NOMO-1 treated with DMSO at 0.1 percent for 48 hours (cell line): ENCODE data around the gene INHBB.

Source experiments
- DNase-seq: peaks from one replicate; lab custom pipeline; 2025; ENCODE audit not compliant: unreplicated experiment; lab: John Stamatoyannopoulos, UW

Gene INHBB

DNA sequence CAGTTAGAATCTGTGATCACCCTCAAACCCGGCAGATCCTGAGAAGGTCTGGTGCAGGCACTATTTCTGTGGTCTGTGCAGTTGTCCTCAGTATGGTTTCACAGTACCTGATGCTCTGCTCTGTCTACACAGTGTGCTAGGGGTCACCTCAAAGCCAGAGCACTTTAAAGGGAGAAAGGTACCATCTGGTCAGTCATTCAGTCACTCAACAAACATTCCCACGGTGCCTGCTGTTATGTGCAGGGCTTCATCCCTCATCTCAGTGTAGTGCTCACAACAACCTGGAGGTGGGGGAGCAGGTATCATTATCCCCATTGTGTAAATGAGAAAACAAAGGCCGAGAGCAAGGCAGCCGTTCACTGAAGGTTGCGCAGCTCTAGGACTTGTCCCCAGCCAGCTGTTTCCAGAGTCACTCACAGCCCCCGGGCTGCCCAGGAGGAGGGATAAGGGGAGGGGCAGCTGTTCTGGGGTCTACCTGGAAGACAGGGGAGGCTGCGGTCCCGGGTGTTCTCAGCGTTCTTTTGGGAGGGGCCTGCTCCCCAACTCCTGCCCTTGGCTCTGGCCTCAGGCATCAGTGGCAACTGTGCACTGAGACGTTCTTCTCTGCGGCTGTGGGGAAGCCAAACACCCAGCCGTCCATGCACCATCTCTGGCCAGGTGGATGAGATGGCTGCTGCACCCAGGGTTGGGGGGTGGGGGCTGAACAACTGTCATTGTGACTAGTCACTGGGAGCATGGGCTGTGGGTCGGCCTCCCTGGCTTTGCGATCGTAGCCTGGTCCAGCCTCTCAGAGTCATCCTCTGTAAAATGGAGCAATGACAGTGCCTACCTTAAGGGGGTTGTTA lies 9.2 kb downstream of the INHBB start:
- no peak for DNase-seq

- DNase-seq, result no peak
Measured at GRCh38 chr2:120355780-120356266, 9.9 kb downstream of the INHBB start.

- DNase-seq, result no peak
Measured at GRCh38 chr2:120357768-120358167, 11.8 kb downstream of the INHBB start.

- DNase-seq, result no peak
Measured at GRCh38 chr2:120358734-120359465, 13.0 kb downstream of the INHBB start.

- no peak for DNase-seq
Measured at GRCh38 chr2:120360307-120360855, 14.4 kb downstream of the INHBB start.

DNA sequence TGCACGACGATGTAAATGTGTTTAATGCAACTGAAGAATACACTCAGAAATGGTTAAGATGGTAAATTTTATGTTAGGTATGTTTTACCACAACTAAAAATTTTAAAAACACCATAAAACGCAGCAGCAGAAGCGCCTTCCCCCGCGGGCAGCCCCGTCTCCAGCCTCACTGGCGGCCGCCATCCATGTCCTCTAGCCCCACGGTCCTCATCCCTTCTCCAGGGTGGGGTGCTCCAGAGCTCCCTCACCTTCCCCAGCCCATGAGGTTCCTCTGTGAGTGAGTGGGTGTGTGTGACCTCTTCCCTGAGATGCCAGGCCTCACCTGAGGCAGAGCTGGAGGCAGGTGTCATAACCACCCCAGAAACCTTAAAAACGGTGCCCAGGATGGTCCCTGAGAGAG lies 17.0 kb downstream of the INHBB start:
- no peak for DNase-seq

DNA sequence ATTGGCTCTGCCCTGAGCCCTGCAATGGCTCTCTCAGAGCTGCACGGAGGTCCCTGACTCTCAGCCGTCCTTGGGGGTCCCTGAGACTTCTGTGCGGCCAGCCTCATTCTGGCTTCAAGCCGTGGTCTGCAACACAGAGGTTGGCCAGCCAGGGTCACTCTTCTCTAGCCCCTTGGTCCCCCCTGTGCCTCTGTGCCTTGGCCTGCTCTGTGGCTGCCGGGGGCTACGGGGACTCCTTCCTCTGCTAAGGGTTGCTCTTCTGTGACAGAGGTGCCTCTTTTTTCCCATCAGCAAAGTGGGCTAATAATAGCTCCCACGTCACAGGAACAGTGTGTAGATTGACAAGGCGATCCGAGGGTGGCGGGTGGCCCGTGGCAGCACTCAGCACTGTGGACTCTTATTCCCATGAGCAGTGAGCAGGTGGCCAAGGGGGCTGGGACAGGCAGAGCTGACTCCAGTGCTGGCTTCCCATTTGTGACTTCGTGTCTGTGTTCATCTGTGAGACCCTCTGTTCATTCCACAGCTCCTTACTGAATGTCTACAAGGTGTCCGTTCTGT lies 19.4 kb downstream of the INHBB start:
- DNase-seq, result no peak

GRCh38 chr2:120366698-120367097 lies 20.8 kb downstream of the INHBB start:
- no peak for DNase-seq

GRCh38 chr2:120367221-120367620 lies 21.3 kb downstream of the INHBB start:
- no peak for DNase-seq

DNA sequence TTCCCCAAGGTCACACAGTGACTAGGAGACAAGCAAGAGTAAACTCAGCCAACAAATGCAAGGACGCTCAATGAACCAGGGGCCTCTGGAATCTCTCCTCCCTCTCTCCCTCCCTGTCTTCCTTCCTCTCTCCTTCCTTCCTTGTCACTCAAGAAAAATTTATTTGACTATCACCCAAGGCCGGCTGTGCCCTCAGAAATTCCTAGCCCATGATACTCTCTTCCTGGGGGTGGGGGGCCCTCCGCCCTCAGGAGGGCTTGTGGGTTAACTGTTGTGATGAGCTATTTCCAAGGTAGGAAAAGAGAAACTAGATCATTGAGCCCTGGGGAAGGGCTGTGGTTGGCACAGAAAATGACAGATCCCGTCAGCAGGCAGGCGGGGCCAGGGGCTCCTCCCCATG lies 21.7 kb downstream of the INHBB start:
- no peak for DNase-seq

- no peak for DNase-seq
Measured at GRCh38 chr2:120368086-120368485, 22.1 kb downstream of the INHBB start.

DNA sequence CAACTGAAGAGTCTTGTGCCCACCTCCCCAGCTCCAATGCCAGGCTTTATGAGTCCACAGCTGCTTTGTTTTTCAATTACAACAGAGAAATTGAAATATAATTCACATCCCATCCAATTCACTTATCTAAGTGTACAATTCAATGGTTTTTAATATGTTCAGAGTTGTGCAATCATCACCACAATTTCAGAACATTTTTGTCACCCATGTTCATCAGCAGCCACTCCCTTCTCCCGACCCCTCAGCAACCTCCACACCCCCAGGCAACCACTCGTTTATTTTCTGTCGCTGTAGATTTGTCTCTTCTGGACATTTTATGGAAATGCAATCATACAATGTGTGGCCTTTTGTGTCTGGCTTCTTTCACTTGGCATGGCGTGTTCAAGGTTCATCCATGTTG lies 23.3 kb downstream of the INHBB start:
- DNase-seq, result no peak

GRCh38 chr2:120371969-120372625 lies 26.2 kb downstream of the INHBB start:
- no peak for DNase-seq

- DNase-seq, result no peak
Measured at GRCh38 chr2:120372816-120373215, 26.9 kb downstream of the INHBB start.

GRCh38 chr2:120373424-120373823 lies 27.5 kb downstream of the INHBB start:
- no peak for DNase-seq

- DNase-seq, result no peak
Measured at GRCh38 chr2:120374821-120375220, 28.9 kb downstream of the INHBB start.

GRCh38 chr2:120375251-120376020 lies 29.5 kb downstream of the INHBB start:
- no peak for DNase-seq

DNA sequence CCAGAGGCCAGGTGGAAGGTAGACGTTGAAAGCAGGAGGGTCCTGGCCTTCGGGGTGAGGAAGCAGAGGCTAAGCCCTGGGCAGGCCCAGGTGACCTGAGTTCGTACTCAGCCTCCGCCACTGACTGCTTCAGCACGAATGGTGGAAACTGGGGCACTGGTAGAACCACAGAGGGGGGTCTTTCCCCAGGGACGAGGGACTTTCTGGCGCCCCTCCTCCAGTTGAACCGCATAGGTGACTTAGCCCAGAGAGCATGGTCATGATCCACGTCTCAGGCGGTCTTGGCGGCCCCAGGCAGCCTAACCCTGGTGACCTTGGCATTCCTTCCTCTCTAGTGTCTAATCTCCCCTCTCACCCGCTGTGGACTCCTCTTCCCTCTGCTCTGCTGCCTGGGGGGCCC lies 30.2 kb downstream of the INHBB start:
- DNase-seq, result no peak

DNA sequence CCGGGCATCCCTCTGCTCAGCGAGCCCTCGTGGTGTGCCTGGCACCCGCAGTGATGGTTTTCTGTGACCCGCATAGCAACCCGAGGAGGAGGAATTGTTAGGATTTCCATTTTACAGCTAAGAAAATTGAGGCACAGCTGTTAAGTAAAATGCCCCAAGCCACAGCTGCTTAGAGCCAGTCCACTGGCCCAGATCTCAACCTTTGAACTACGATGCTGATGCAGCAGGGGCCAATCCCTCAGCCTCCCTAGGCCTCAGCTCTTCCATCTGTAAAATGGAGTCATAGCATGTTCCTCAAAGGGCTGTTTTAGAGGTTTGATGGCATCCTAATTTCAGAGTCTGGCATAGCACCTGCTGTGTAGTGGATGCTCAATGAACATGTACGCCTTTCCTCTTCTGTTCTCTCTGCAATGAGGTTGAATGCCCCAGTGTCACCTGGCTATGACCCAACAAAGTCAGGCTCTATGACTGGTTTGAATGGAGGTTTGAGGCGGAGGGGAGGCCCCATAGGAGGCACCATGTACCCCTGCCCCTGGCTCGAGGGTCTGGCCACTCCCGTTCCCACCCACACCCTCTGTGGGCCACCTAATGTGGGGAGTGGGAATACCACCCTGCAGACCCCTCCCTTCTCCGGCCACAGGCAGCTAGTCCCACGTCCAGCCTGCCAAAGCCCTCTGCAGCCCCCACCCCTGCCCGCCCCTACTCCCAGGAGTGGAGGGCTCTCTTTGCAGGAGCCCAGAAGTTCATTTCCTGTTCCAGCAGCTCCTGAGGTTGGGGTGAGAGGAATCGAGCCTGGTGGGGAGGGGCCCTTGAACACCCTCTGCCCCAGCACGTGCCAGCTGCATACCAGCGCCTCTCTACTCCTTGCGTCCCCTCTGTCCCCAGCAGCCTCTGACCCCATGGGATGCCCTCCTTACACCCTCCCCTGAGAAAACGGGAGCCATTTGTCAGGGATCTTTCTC lies 31.0 kb downstream of the INHBB start:
- no peak for DNase-seq
